Mammary epithelial cell (primary cell): ENCODE results near the gene PLEKHA8.

Experiments
- CTCF ChIP-seq, 2 donors: IDR thresholded peaks in 1 of 2; conservative IDR thresholded peaks in 1 of 2; 2 replicates each; pipeline ENCODE4 v1.5.1; 2011 to 2012; ENCODE audit warnings: inconsistent platforms in 2 of 2, low read length in 2 of 2, mild to moderate bottlenecking in 2 of 2, control low read depth in 1 of 2, low read depth in 1 of 2; ENCODE audit not compliant: insufficient read depth in 1 of 2; ENCODE audit errors: extremely low read depth in 1 of 2
- EZH2 ChIP-seq: IDR thresholded peaks from 2 replicates; pipeline ENCODE4 v1.6.1; 2012; ENCODE audit warnings: low read length, inconsistent platforms, borderline replicate concordance

GRCh38 chr7:30176463-30177109 lies 148.4 kb downstream of the PLEKHA8 start:
- TF ChIP-seq CTCF (conservative IDR thresholded peaks at IDR 0.05 in 1 of 2, IDR thresholded peaks at IDR 0.05 in 1 of 2; ENCODE audit: extremely low read depth in 1 of 2, insufficient read depth in 1 of 2, low read depth in 1 of 2, low read length in 2 of 2) (no peak), EZH2 (no peak)
